GM12891 (cell line): ENCODE data around the gene RAPH1.

Source experiments
- DNase-seq: peaks from one replicate; pipeline ENCODE4 v3.0.0; 2011; ENCODE audit warnings: low spot score; ENCODE audit not compliant: insufficient read length
- FAIRE-seq: peaks from 2 replicates; lab custom pipeline; 2011; peaks lifted over from hg19 to GRCh38; lab: Jason Lieb, UNC
- PAX5 ChIP-seq: IDR thresholded peaks from 2 replicates; pipeline ENCODE4 v1.6.1; 2011; ENCODE audit warnings: low read length, moderate library complexity, mild to moderate bottlenecking; ENCODE audit not compliant: insufficient read depth, severe bottlenecking
- POLR2A ChIP-seq: IDR thresholded peaks from 2 replicates; pipeline ENCODE4 v1.6.1; 2011; ENCODE audit warnings: low read depth, low read length, control low read depth
- POLR2AphosphoS5 ChIP-seq: IDR thresholded peaks from 2 replicates; pipeline ENCODE4 v1.6.1; 2011; ENCODE audit warnings: low read depth, low read length, control low read depth
- POU2F2 ChIP-seq: IDR thresholded peaks from 2 replicates; pipeline ENCODE4 v1.6.1; 2011; ENCODE audit warnings: low read depth, mild to moderate bottlenecking, control low read depth, low read length, moderate library complexity
- SPI1 ChIP-seq: IDR thresholded peaks from 2 replicates; pipeline ENCODE4 v1.6.1; 2011; ENCODE audit warnings: low read depth, low read length, control low read depth
- TAF1 ChIP-seq: IDR thresholded peaks from 2 replicates; pipeline ENCODE4 v1.6.1; 2011; ENCODE audit warnings: low read depth, low read length, control low read depth

Gene RAPH1

GRCh38 chr2:203574824-203575223 lies 39.7 kb upstream of the RAPH1 start:
- DNase-seq = no peak

DNA sequence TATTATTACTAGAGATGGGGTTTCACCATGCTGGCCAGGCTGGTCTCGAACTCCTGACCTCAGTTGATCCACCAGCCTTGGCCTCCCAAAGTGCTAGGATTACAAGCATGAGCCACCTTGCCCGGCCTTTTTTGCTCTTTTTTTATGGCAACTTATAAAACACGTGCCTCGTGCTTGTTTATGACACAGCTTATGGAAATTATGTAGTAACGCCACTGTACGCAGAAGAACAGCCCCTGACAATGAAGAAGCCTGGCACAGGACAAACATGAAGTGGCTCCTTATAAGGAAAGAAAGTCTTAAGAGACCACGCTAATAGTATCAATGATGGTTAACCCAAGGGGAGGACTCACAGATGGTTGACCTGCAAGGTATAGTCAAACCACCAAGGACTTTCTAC lies 37.2 kb upstream of the RAPH1 start:
- FAIRE-seq (no peak), DNase-seq (no peak)
- no peak for TF ChIP-seq SPI1
- no peak for TF ChIP-seq POLR2AphosphoS5
- TF ChIP-seq POLR2A = no peak
- TF ChIP-seq TAF1 = no peak
- TF ChIP-seq PAX5 = no peak

More at GRCh38 chr2:203574824-203575223, 39.7 kb upstream of the RAPH1 start:
- no peak for FAIRE-seq
- no peak for TF ChIP-seq SPI1
- TF ChIP-seq POLR2AphosphoS5 = no peak
- TF ChIP-seq PAX5 = no peak
- no peak for TF ChIP-seq TAF1
- TF ChIP-seq POLR2A = no peak
- TF ChIP-seq POU2F2 = no peak

DNA sequence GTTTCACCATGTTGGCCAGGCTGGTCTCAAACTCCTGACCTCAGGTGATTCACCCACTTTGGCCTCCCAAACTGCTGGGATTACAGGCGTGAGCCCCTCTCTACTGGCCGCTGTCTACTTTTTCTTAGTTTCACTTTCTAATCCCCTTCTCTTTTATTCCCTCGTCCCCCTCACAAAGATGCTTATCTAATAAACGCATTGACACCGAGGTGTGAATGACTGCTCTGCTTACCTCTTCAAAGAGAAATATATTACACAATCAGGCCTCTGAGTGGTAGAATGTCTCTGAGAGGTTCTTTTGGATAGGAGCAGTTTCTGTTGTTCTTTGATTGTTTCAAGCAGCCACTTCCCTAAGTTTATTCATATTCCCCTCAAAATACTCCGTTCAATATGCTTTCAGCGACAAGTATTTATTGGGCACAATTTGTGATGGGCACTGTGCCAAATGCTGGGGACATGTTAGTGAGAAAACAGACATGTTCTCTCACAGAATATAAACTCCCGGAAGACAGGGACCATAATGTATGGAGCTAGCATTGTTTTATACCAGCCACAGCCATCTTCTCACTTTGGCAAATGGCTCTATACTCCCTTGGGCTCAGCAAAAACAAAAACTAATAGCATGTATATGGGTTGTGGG lies 34.7 kb upstream of the RAPH1 start:
- FAIRE-seq (no peak), DNase-seq (no peak)
- TF ChIP-seq SPI1 = no peak
- no peak for TF ChIP-seq POLR2A

- TF ChIP-seq POLR2AphosphoS5 (no peak), TAF1 (no peak), POLR2A (no peak), PAX5 (no peak), SPI1 (no peak), POU2F2 (no peak)
- DNase-seq (no peak), FAIRE-seq (no peak)
These were observed 32.6 kb upstream of the RAPH1 start for GRCh38 chr2:203567691-203568090.

- FAIRE-seq (no peak), DNase-seq (no peak)
These were observed 31.1 kb upstream of the RAPH1 start for GRCh38 chr2:203566161-203566560.

GRCh38 chr2:203565076-203565475 lies 30.0 kb upstream of the RAPH1 start:
- no peak for FAIRE-seq
- DNase-seq = no peak
- no peak for TF ChIP-seq SPI1
- TF ChIP-seq POU2F2 = no peak
- TF ChIP-seq TAF1 = no peak
- no peak for TF ChIP-seq POLR2A
- no peak for TF ChIP-seq PAX5
- no peak for TF ChIP-seq POLR2AphosphoS5

More at GRCh38 chr2:203566161-203566560, 31.1 kb upstream of the RAPH1 start:
- no peak for TF ChIP-seq POLR2AphosphoS5
- TF ChIP-seq TAF1 = no peak

DNA sequence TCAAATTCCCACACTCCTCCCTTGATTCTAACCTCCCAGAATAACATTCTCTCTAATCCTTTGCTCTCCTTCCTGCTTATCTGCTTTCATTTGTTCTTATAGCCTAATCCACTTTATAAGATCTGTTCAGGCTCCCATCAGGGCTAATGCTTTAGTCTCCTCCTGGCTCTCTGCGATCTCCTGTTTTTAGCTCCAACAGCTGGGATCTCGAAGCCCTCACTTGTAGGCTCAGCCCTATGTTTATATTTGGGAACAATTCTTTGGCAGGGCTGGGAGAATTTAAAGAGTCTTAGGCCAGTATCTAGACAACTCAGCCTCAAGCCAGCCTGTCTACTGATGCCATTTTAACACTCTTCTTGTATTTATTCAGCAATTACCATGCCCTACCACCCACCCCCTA lies 27.2 kb upstream of the RAPH1 start:
- TF ChIP-seq TAF1 = no peak
- no peak for TF ChIP-seq POLR2AphosphoS5
- TF ChIP-seq POLR2A = no peak
- DNase-seq = no peak
- no peak for FAIRE-seq

- no peak for FAIRE-seq
- DNase-seq = no peak
- no peak for TF ChIP-seq SPI1
These were observed 24.5 kb upstream of the RAPH1 start for GRCh38 chr2:203559641-203560040.

DNA sequence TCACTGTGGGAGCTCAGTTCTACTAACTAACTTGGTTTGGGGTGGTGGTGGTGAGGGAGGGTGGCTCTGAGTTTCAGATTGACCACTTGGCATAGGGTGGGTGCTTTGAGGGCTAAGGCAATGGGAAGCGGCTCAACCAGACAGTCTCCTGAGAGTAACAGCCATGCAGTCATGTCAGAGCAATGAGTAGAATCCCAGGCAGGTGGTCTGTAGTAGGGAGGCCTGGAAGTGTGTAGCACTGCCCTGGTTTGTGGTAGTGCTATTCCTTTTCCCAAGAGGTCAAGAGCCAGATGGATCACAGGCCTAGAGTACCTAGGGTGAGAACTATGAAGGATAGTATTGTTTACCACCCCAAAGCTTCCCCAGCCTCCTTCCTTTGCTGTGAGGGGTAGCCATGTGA lies 18.7 kb upstream of the RAPH1 start:
- no peak for FAIRE-seq
- no peak for TF ChIP-seq POLR2AphosphoS5
- no peak for TF ChIP-seq TAF1
- no peak for TF ChIP-seq PAX5
- TF ChIP-seq SPI1 = no peak
- no peak for TF ChIP-seq POLR2A
- TF ChIP-seq POU2F2 = no peak
- DNase-seq = no peak

DNA sequence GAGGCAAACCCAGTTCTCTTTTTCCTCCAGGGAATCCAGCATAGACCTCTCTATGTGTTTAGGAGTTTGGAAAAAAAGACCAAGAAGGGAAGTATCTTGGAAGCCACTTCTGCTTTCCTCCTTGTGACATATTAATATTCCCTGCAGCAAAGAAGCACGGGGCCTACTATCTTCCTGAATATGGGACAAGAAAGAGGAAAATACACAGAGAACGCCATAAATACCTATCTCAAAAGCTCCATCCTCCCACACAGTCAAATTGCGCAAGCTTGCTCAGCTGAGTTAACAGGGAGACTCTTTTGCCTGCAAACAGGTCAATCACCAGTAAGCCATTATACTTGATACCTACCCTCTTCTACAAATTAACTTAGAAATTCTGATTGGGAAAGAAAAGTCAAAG lies 16.7 kb upstream of the RAPH1 start:
- DNase-seq (no peak), FAIRE-seq (no peak)
- TF ChIP-seq PAX5 = no peak
- no peak for TF ChIP-seq POLR2A
- TF ChIP-seq POU2F2 = no peak
- TF ChIP-seq POLR2AphosphoS5 = no peak
- no peak for TF ChIP-seq SPI1
- no peak for TF ChIP-seq TAF1

- DNase-seq (no peak), FAIRE-seq (no peak)
- TF ChIP-seq PAX5 = no peak
- no peak for TF ChIP-seq SPI1
- TF ChIP-seq TAF1 = no peak
- no peak for TF ChIP-seq POLR2AphosphoS5
- no peak for TF ChIP-seq POU2F2
- TF ChIP-seq POLR2A = no peak
These were observed 15.2 kb upstream of the RAPH1 start for GRCh38 chr2:203550266-203550665.
